ENCODE results near the gene ATP6V1C2.
"Not testable (repeated sequence)": the region's sequence is repeated elsewhere in the genome, so short reads cannot be mapped to it uniquely, and the experiment has no call there.

ATP6V1C2 gene

DNA sequence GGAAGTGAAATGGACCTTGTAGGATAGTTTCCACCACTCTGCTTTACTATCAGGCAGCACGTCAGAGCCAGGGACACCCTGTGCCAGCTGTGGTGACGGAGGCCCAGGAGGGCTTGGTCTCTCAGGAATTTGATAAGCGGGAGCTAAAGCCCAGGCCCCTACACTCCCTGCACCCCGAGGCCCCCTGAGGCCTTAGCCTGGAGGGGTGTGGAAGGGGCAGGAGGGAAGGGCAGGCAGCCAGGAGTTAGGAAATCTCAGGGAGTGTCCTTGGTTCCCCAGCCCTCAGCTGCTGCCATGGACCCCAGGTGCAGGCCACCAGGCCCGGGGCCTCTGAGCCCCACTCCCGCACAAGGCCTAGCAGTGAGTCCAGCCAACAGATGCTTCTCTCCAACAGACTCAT, 53.0 kb downstream of the ATP6V1C2 start:
- Histone ChIP-seq H3K27me3 (ENCODE audit: control insufficient read depth, insufficient read depth, low read length) (no peaks in the 10 kb centered on the region), H3K9ac (ENCODE audit: low read length) (no peak overlapping the region), H3K4me3 (ENCODE audit: low read length) (no peak overlapping the region), H3K4me1 (ENCODE audit: control insufficient read depth, insufficient read depth, low read length) (no peaks in the 10 kb centered on the region), H3K36me3 (ENCODE audit: control insufficient read depth, insufficient read depth, low read length) (no peaks in the 10 kb centered on the region), H3K27ac (ENCODE audit: low read depth, low read length) (no peak overlapping the region)

DNA sequence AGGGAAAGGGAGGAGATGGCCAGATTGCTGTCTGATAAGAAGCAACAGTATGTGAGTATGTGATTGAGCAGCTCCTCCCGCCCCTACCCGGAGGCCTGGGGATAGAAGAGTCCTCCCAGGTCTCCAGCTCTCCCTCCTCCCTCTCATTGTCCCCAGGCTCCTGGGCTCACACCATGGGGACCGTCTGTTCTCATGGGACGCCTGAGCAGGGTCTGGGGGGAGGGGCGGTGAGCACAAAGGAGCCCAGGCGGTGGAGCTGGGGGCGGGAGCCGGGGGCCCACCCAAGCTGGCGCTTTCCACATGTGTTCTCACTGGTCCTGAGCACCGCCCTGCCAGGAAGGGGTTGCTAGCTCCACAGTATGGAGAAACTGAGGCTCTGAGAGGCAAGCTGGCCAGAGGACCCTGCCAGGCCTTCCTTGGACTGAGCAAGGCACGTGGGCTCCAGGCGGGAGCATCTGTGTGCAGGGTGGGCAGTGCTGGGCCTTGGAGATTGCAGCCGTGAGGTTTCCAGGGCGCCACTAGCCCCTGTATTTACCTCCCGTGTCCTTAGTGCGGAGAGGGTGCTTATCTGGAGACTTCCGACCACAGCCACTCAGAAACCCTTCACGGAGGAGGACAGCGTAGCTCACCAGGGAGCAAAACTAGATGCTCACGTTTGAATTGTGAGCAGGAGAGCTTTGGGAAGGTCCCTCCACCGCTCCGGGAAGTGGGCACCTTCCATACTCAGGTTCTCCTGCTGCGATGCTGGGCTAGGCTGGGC, 53.8 kb downstream of the ATP6V1C2 start:
- Histone ChIP-seq H3K27me3 (ENCODE audit: control insufficient read depth, insufficient read depth, low read length) (no peaks in the 10 kb centered on the region), H3K4me3 (ENCODE audit: low read length) (no peak overlapping the region), H3K27ac (ENCODE audit: low read depth, low read length) (no peak overlapping the region), H3K36me3 (ENCODE audit: control insufficient read depth, insufficient read depth, low read length) (peaks cover under 1% of the 10 kb centered on the region), H3K4me1 (ENCODE audit: control insufficient read depth, insufficient read depth, low read length) (no peaks in the 10 kb centered on the region), H3K9ac (ENCODE audit: low read length) (no peak overlapping the region)

DNA sequence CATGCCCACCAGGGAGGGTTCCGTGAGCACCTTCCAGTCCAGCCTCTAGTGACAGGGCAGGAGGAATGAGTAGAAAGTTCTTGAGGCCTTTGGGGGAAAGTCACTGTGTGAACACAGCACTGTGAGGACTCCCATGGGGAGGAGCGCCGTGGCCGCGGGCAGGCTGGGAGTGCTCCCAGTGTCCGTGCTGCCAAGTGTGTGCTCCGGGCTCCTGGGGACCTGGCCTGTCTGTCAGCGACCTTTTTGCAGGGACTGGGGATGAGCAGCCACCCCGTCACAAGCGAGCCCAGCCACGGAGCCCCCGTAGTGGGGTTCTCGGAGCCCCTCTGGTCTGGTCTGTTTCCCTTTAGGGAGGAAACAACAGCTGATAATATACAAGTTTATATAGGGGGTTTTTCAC, 54.4 kb downstream of the ATP6V1C2 start:
- Histone ChIP-seq H3K27ac (ENCODE audit: low read depth, low read length) (no peak overlapping the region), H3K27me3 (ENCODE audit: control insufficient read depth, insufficient read depth, low read length) (no peaks in the 10 kb centered on the region), H3K9ac (ENCODE audit: low read length) (no peak overlapping the region), H3K4me1 (ENCODE audit: control insufficient read depth, insufficient read depth, low read length) (no peaks in the 10 kb centered on the region), H3K4me3 (ENCODE audit: low read length) (no peak overlapping the region), H3K36me3 (ENCODE audit: control insufficient read depth, insufficient read depth, low read length) (peaks cover 3% of the 10 kb centered on the region)

DNA sequence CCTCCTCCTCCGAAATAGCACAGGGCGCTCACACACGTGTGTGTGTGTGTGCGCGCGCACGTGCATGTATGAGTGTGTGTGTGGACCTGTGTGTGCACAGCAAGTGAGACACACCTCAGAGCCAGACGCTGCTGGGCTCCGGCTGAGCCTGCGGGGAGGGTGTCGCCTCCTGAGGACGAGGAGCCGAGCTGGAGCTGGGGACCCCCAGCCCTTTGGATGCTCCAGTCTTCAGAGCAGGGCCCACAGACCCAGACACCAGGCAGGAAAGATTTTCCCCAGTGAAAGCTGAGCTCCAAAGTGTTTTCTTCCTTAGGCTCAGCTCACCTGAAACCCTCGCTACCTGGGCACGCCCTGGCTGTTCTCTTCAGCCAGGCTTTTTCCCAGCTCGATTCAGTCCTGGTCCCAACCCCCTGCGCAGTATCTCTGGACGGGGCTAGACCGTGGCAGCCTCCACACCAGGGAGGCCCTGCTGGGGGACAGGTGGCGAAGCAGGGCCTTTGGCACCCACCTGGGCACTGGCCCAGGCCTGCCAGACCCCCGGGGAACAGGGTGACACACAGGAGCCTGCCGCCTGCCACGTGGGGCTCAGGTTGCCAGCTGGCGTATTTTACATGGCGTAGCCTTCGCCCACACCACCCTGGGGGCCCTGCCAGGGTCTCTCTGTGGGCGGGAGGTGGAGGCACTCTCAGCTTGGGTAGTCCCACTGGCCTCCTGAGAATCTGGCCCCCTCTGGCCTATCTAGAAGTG, 55.0 kb downstream of the ATP6V1C2 start:
- peaks cover 6% of the 10 kb centered on the region for H3K36me3 ChIP-seq (ENCODE audit: control insufficient read depth, insufficient read depth, low read length)
- no peaks in the 10 kb centered on the region for H3K27me3 ChIP-seq (ENCODE audit: control insufficient read depth, insufficient read depth, low read length)
- H3K9ac ChIP-seq (ENCODE audit: low read length), result no peak overlapping the region
- no peaks in the 10 kb centered on the region for H3K4me1 ChIP-seq (ENCODE audit: control insufficient read depth, insufficient read depth, low read length)
- no peak overlapping the region for H3K4me3 ChIP-seq (ENCODE audit: low read length)
- H3K27ac ChIP-seq (ENCODE audit: low read depth, low read length), result no peak overlapping the region

GRCh38 chr2:10777111-10777841, 55.8 kb downstream of the ATP6V1C2 start:
- peaks cover 6% of the 10 kb centered on the region for H3K36me3 ChIP-seq (ENCODE audit: control insufficient read depth, insufficient read depth, low read length)

GRCh38 chr2:10777842-10778723, 56.7 kb downstream of the ATP6V1C2 start:
- peaks cover 9% of the 10 kb centered on the region for H3K36me3 ChIP-seq (ENCODE audit: control insufficient read depth, insufficient read depth, low read length)
- H3K9ac ChIP-seq (ENCODE audit: low read length), result no peak overlapping the region
- H3K27me3 ChIP-seq (ENCODE audit: control insufficient read depth, insufficient read depth, low read length), result no peaks in the 10 kb centered on the region
- H3K27ac ChIP-seq (ENCODE audit: low read depth, low read length), result no peak overlapping the region
- H3K4me3 ChIP-seq (ENCODE audit: low read length), result no peak overlapping the region
- no peaks in the 10 kb centered on the region for H3K4me1 ChIP-seq (ENCODE audit: control insufficient read depth, insufficient read depth, low read length)

More at GRCh38 chr2:10777111-10777841, 55.8 kb downstream of the ATP6V1C2 start:
- H3K4me3 ChIP-seq (ENCODE audit: low read length), result no peak overlapping the region
- H3K27me3 ChIP-seq (ENCODE audit: control insufficient read depth, insufficient read depth, low read length), result no peaks in the 10 kb centered on the region
- no peak overlapping the region for H3K27ac ChIP-seq (ENCODE audit: low read depth, low read length)
- H3K4me1 ChIP-seq (ENCODE audit: control insufficient read depth, insufficient read depth, low read length), result no peaks in the 10 kb centered on the region
- H3K9ac ChIP-seq (ENCODE audit: low read length), result no peak overlapping the region

DNA sequence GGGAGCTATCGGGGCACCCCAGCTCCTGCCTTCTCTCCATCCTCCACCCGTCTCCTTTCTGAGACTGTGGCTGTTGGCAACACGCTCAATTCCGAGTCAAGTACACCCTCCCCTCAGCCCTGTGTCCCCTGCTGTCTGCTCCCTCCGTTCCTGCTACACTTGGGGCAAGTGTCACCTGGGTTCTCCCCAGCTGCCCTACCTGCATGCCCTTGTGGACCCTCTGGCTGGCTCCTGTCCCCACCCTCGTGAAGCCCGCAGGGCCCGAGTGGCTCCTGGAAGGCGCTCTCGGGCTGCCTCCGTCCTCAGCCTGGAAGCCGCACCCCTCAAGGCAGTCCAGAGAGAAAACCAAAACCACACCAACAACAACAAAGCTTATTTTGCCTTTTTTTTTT, 57.3 kb downstream of the ATP6V1C2 start:
- H3K4me3 ChIP-seq (ENCODE audit: low read length), result no peak overlapping the region
- H3K4me1 ChIP-seq (ENCODE audit: control insufficient read depth, insufficient read depth, low read length), result no peaks in the 10 kb centered on the region
- H3K36me3 ChIP-seq (ENCODE audit: control insufficient read depth, insufficient read depth, low read length), result peaks cover 11% of the 10 kb centered on the region
- H3K27me3 ChIP-seq (ENCODE audit: control insufficient read depth, insufficient read depth, low read length), result no peaks in the 10 kb centered on the region
- no peak overlapping the region for H3K9ac ChIP-seq (ENCODE audit: low read length)
- no peak overlapping the region for H3K27ac ChIP-seq (ENCODE audit: low read depth, low read length)

- Histone ChIP-seq H3K4me1 (ENCODE audit: control insufficient read depth, insufficient read depth, low read length) (no peaks in the 10 kb centered on the region), H3K4me3 (ENCODE audit: low read length) (no peak overlapping the region), H3K27ac (ENCODE audit: low read depth, low read length) (no peak overlapping the region), H3K36me3 (ENCODE audit: control insufficient read depth, insufficient read depth, low read length) (peaks cover 20% of the 10 kb centered on the region), H3K27me3 (ENCODE audit: control insufficient read depth, insufficient read depth, low read length) (no peaks in the 10 kb centered on the region), H3K9ac (ENCODE audit: low read length) (no peak overlapping the region)
Measured at GRCh38 chr2:10779776-10780490, 58.5 kb downstream of the ATP6V1C2 start.

DNA sequence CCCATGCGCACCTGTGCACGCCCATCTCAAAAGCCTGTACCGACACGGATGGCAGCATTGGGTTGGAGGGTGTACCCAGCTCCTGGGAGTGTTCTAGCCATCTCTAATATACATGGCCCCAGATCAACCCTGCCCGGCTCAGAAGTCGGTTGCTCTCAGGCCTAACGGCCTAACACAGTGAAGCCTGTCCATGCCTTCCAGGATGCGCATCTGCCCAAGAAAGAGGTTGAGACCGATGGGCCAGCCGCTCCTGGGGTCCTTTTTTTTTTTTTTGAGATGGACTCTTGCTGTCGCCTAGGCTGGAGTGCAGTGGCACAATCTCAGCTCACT, 59.0 kb downstream of the ATP6V1C2 start:
- Histone ChIP-seq H3K27ac (ENCODE audit: low read depth, low read length) (no peak overlapping the region), H3K27me3 (ENCODE audit: control insufficient read depth, insufficient read depth, low read length) (no peaks in the 10 kb centered on the region), H3K4me1 (ENCODE audit: control insufficient read depth, insufficient read depth, low read length) (no peaks in the 10 kb centered on the region), H3K36me3 (ENCODE audit: control insufficient read depth, insufficient read depth, low read length) (peaks cover 20% of the 10 kb centered on the region), H3K9ac (ENCODE audit: low read length) (no peak overlapping the region), H3K4me3 (ENCODE audit: low read length) (no peak overlapping the region)

DNA sequence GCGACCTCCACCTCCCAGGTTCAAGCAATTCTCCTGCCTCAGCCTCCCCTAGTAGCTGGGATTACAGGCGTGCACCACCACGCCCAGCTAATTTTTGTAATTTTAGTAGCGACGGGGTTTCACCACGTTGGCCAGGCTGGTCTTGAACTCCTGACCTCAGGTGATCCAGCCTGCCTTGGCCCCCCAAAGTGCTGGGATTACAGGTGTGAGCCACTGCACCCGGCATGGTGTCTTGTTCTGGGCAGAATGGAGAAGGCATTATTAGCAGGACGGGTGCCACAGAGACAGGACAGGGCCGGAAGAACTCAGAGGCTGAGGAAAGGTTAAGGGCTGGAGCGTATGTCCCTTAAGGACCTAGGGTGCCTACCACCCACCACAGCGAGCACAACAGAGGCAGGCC, 59.4 kb downstream of the ATP6V1C2 start:
- H3K36me3 ChIP-seq (ENCODE audit: control insufficient read depth, insufficient read depth, low read length), result peaks cover 20% of the 10 kb centered on the region
- H3K4me3 ChIP-seq (ENCODE audit: low read length); H3K9ac ChIP-seq (ENCODE audit: low read length): not testable (repeated sequence)

GRCh38 chr2:10781746-10782145, 60.3 kb downstream of the ATP6V1C2 start:
- Histone ChIP-seq H3K4me3 (ENCODE audit: low read length) (no peak overlapping the region), H3K36me3 (ENCODE audit: control insufficient read depth, insufficient read depth, low read length) (peaks cover 26% of the 10 kb centered on the region), H3K9ac (ENCODE audit: low read length) (no peak overlapping the region)

More for the DNA sequence above, 59.4 kb downstream of the ATP6V1C2 start:
- not testable (repeated sequence) for H3K4me1 ChIP-seq (ENCODE audit: control insufficient read depth, insufficient read depth, low read length); H3K27ac ChIP-seq (ENCODE audit: low read depth, low read length); H3K27me3 ChIP-seq (ENCODE audit: control insufficient read depth, insufficient read depth, low read length)

More at GRCh38 chr2:10781746-10782145, 60.3 kb downstream of the ATP6V1C2 start:
- Histone ChIP-seq H3K27me3 (ENCODE audit: control insufficient read depth, insufficient read depth, low read length) (no peaks in the 10 kb centered on the region), H3K4me1 (ENCODE audit: control insufficient read depth, insufficient read depth, low read length) (no peaks in the 10 kb centered on the region), H3K27ac (ENCODE audit: low read depth, low read length) (no peak overlapping the region)
